HEK293 (cell line): ENCODE measurements around the gene AP3S2.

Experiments used
- CTCF ChIA-PET: fragments of 350-600 bp; formaldehyde crosslinking; extraction: SDS; loops from one replicate; lab custom pipeline; 2021; ENCODE audit warnings: antibody characterized with exemption; lab: Yijun Ruan, JAX
- POLR2A ChIA-PET: fragments of 300-600 bp; formaldehyde crosslinking; extraction: SDS; loops from one replicate; lab custom pipeline; 2020; ENCODE audit warnings: antibody characterized with exemption, inconsistent platforms; lab: Yijun Ruan, JAX
- H3K27ac ChIP-seq: fragments of 200-500 bp; sonication (Bioruptor generic); 2 replicates; pipeline ENCODE4 v1.5.1; 2014; ENCODE audit warnings: low read depth, low read length, control low read depth, inconsistent platforms; ENCODE audit errors: extremely low read depth
- H3K36me3 ChIP-seq, 2 experiments: fragments of 200-500 bp in 1 of 2; sonication (Bioruptor generic) in 1 of 2; 1 replicate in 1 of 2; 2 replicates in 1 of 2; pipeline ENCODE4 v1.5.1; 2014 to 2017; ENCODE audit warnings: inconsistent platforms in 2 of 2, low read length in 2 of 2; ENCODE audit not compliant: control insufficient read depth in 2 of 2, insufficient read depth in 1 of 2
- H3K4me1 ChIP-seq: fragments of 200-500 bp; sonication (Bioruptor generic); 2 replicates; pipeline ENCODE4 v1.5.1; 2014; ENCODE audit warnings: mild to moderate bottlenecking, low read length, inconsistent platforms; ENCODE audit not compliant: control insufficient read depth, insufficient read depth
- H3K4me3 ChIP-seq: 2 replicates; pipeline ENCODE4 v1.5.1; 2011; ENCODE audit warnings: low read depth, mild to moderate bottlenecking, control low read depth, low read length, moderate library complexity
- H3K9me3 ChIP-seq: fragments of 200-500 bp; sonication (Bioruptor generic); 2 replicates; pipeline ENCODE4 v1.5.1; 2014; ENCODE audit warnings: low read depth, low read length, inconsistent platforms; ENCODE audit not compliant: control insufficient read depth, insufficient read depth
- BCL11A ChIP-seq: fragments of 450-650 bp; formaldehyde crosslinking; IDR thresholded peaks from 2 replicates; pipeline ENCODE4 v1.5.1; 2016; ENCODE audit warnings: low read depth, missing biosample characterization, missing genetic modification characterization
- GLI2 ChIP-seq: fragments of 450-650 bp; formaldehyde crosslinking; IDR thresholded peaks from 2 replicates; pipeline ENCODE4; 2017; ENCODE audit warnings: missing biosample characterization, missing genetic modification characterization, low read depth, borderline replicate concordance
- GLI4 ChIP-seq: fragments of 450-650 bp; formaldehyde crosslinking; IDR thresholded peaks from 2 replicates; pipeline ENCODE4 v1.5.1; 2016; ENCODE audit warnings: missing biosample characterization, missing genetic modification characterization
- HOXA7 ChIP-seq: sonication (generic); formaldehyde crosslinking; IDR thresholded peaks from 2 replicates; pipeline ENCODE4 v1.8.1; 2022; ENCODE audit warnings: missing genetic modification reagents, borderline replicate concordance
- MZF1 ChIP-seq: fragments of 450-650 bp; formaldehyde crosslinking; IDR thresholded peaks from 2 replicates; pipeline ENCODE4 v1.5.1; 2017; ENCODE audit warnings: missing biosample characterization, missing genetic modification characterization, borderline replicate concordance
- OVOL3 ChIP-seq: fragments of 450-650 bp; formaldehyde crosslinking; IDR thresholded peaks from 2 replicates; pipeline ENCODE4 v1.5.1; 2016; ENCODE audit warnings: missing biosample characterization, missing genetic modification characterization
- SP2 ChIP-seq: fragments of 450-650 bp; formaldehyde crosslinking; IDR thresholded peaks from 2 replicates; pipeline ENCODE4 v1.5.1; 2016; ENCODE audit warnings: missing biosample characterization, missing genetic modification characterization
- ZBTB1 ChIP-seq: fragments of 450-650 bp; formaldehyde crosslinking; IDR thresholded peaks from 2 replicates; pipeline ENCODE4 v1.5.1; 2016; ENCODE audit warnings: missing biosample characterization, missing genetic modification characterization
- ZBTB20 ChIP-seq: fragments of 450-650 bp; formaldehyde crosslinking; IDR thresholded peaks from 2 replicates; pipeline ENCODE4 v1.5.1; 2016; ENCODE audit warnings: missing biosample characterization, missing genetic modification characterization
- ZNF121 ChIP-seq: fragments of 450-650 bp; formaldehyde crosslinking; IDR thresholded peaks from 2 replicates; pipeline ENCODE4 v1.5.1; 2016; ENCODE audit warnings: missing biosample characterization, missing genetic modification characterization
- ZNF292 ChIP-seq: fragments of 450-650 bp; formaldehyde crosslinking; IDR thresholded peaks from 2 replicates; pipeline ENCODE4 v1.5.1; 2016; ENCODE audit warnings: low read depth, missing biosample characterization, missing genetic modification characterization, borderline replicate concordance
- ZNF324 ChIP-seq: fragments of 450-650 bp; formaldehyde crosslinking; IDR thresholded peaks from 2 replicates; pipeline ENCODE4 v1.5.1; 2016; ENCODE audit warnings: missing biosample characterization, missing genetic modification characterization
- ZNF416 ChIP-seq: fragments of 450-650 bp; formaldehyde crosslinking; IDR thresholded peaks from 2 replicates; pipeline ENCODE4 v1.5.1; 2016; ENCODE audit warnings: missing biosample characterization, missing genetic modification characterization
- ZNF626 ChIP-seq: fragments of 450-650 bp; sonication (Bioruptor Pico); formaldehyde crosslinking; IDR thresholded peaks from 2 replicates; pipeline ENCODE4 v1.5.1; 2018; ENCODE audit warnings: missing biosample characterization, missing genetic modification characterization, inconsistent platforms
- ZNF76 ChIP-seq: fragments of 450-650 bp; formaldehyde crosslinking; IDR thresholded peaks from 2 replicates; pipeline ENCODE4; 2016; ENCODE audit warnings: low read depth, missing biosample characterization, missing genetic modification characterization, borderline replicate concordance
- TF ChIP-seq, protein P1 (sequence below): fragments of 450-650 bp; formaldehyde crosslinking; IDR thresholded peaks from 2 replicates; pipeline ENCODE4 v1.5.1; 2016; ENCODE audit warnings: missing biosample characterization, missing genetic modification characterization
- TF ChIP-seq, protein P2 (sequence below): fragments of 450-650 bp; formaldehyde crosslinking; IDR thresholded peaks from 2 replicates; pipeline ENCODE4 v1.5.1; 2016; ENCODE audit warnings: missing biosample characterization, missing genetic modification characterization
- TF ChIP-seq, protein P3 (sequence below): fragments of 450-650 bp; formaldehyde crosslinking; optimal IDR thresholded peaks from 2 replicates; pipeline ENCODE3; 2016; ENCODE audit warnings: missing biosample characterization, mild to moderate bottlenecking, missing genetic modification characterization
- TF ChIP-seq, protein P4 (sequence below): fragments of 450-650 bp; formaldehyde crosslinking; IDR thresholded peaks from 2 replicates; pipeline ENCODE4 v1.5.1; 2016; ENCODE audit warnings: missing biosample characterization, missing genetic modification characterization
- TF ChIP-seq, protein P5 (sequence below): fragments of 450-650 bp; IDR thresholded peaks from 2 replicates; pipeline ENCODE4 v1.5.1; 2018; ENCODE audit warnings: missing biosample characterization, mild to moderate bottlenecking, missing genetic modification characterization
- TF ChIP-seq, protein P6 (sequence below): sonication (generic); formaldehyde crosslinking; IDR thresholded peaks from 2 replicates; pipeline ENCODE4 v1.8.1; 2022; ENCODE audit warnings: mild to moderate bottlenecking, moderate library complexity, missing genetic modification reagents

The AP3S2 gene

DNA sequence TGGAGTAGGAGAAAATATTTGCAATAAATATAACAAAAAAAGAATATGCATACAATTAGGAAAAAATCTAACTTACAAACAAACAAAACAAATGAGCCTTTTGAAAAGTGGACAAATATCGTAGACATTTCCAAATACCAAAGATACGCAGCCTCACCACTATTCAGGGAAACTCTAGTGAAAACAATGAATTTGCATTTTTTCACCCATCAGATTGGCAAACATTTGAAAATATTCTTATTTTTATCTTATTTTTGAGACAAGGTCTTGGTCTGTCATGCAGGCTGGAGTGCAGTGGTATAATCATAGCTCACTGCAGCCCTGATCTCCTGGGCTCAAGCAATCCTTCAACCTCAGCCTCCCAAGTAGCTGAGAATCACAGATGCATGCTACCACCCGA is 15.5 kb downstream of the AP3S2 start:
- Histone ChIP-seq H3K27ac (no peak overlapping the region), H3K4me3 (no peak overlapping the region), H3K4me1 (no peaks in the 10 kb centered on the region), H3K36me3 (peaks cover 63 to 75% of the 10 kb centered on the region in 2 experiments), H3K9me3 (no peaks in the 10 kb centered on the region)
- CTCF ChIA-PET, result interaction anchor here (0.6 to 8.9 kb wide), 5 partner anchors 12 to 404 kb away, joined by 3 to 344 read pairs (median 73); partner anchors contain the start of genes AP3S2 and MESP1
- POLR2A ChIA-PET, result no interaction called here
- TF ChIP-seq, protein P1, sequence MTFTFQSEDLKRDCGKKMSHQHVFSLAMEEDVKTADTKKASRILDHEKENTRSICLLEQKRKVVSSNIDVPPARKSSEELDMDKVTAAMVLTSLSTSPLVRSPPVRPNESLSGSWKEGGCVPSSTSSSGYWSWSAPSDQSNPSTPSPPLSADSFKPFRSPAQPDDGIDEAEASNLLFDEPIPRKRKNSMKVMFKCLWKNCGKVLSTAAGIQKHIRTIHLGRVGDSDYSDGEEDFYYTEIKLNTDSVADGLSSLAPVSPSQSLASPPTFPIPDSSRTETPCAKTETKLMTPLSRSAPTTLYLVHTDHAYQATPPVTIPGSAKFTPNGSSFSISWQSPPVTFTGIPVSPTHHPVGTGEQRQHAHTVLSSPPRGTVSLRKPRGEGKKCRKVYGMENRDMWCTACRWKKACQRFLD (tag by site-specific recombination), result no peak
- TF ChIP-seq ZNF76 (tag by site-specific recombination) (no peak), GLI2 (tag by site-specific recombination) (no peak), ZNF416 (tag by site-specific recombination) (no peak)

DNA sequence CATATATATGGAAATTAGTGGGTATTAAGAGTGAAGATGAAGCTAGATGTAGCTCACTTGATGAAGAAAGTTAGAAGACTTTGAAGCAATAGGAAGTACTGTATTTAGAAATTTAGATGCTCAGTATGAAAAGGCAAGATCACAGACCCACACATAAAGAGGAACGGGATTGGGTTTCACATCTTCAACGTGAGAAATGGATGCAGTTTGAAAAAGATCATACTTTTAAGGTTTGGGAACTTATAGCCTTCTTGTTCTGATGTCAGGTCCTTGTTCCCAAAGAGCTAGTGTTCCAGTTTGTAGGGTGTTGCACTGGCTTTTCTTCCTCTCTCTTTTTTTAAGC is 16.7 kb downstream of the AP3S2 start:
- ChIA-PET POLR2A (interaction anchor here (0.6 kb wide), 1 partner anchor 138 kb away, joined by 3 read pairs; no protein-coding TSS in a partner anchor), CTCF (interaction anchor here (0.6 to 8.9 kb wide), 16 partner anchors 13 to 229 kb away, joined by 3 to 344 read pairs (median 4); partner anchors contain the start of genes AP3S2 and MESP1)
- Histone ChIP-seq H3K27ac (no peak overlapping the region), H3K4me1 (no peaks in the 10 kb centered on the region), H3K4me3 (no peak overlapping the region), H3K9me3 (no peaks in the 10 kb centered on the region), H3K36me3 (peaks cover 62 to 70% of the 10 kb centered on the region in 2 experiments)
- TF ChIP-seq MZF1 (tag by site-specific recombination) (no peak), ZBTB1 (tag by site-specific recombination) (no peak), GLI4 (no peak), SP2 (tag by site-specific recombination) (no peak), ZNF121 (tag by site-specific recombination) (no peak), ZNF626 (no peak), HOXA7 (no peak), OVOL3 (tag by site-specific recombination) (no peak), ZNF324 (tag by site-specific recombination) (no peak), ZBTB20 (tag by site-specific recombination) (no peak), ZNF292 (no peak), BCL11A (no peak)
- TF ChIP-seq, protein P2, sequence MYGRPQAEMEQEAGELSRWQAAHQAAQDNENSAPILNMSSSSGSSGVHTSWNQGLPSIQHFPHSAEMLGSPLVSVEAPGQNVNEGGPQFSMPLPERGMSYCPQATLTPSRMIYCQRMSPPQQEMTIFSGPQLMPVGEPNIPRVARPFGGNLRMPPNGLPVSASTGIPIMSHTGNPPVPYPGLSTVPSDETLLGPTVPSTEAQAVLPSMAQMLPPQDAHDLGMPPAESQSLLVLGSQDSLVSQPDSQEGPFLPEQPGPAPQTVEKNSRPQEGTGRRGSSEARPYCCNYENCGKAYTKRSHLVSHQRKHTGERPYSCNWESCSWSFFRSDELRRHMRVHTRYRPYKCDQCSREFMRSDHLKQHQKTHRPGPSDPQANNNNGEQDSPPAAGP, result no peak
- TF ChIP-seq, protein P3, sequence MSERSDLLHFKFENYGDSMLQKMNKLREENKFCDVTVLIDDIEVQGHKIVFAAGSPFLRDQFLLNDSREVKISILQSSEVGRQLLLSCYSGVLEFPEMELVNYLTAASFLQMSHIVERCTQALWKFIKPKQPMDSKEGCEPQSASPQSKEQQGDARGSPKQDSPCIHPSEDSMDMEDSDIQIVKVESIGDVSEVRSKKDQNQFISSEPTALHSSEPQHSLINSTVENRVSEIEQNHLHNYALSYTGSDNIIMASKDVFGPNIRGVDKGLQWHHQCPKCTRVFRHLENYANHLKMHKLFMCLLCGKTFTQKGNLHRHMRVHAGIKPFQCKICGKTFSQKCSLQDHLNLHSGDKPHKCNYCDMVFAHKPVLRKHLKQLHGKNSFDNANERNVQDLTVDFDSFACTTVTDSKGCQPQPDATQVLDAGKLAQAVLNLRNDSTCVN (tag by site-specific recombination), result no peak
- TF ChIP-seq, protein P4, sequence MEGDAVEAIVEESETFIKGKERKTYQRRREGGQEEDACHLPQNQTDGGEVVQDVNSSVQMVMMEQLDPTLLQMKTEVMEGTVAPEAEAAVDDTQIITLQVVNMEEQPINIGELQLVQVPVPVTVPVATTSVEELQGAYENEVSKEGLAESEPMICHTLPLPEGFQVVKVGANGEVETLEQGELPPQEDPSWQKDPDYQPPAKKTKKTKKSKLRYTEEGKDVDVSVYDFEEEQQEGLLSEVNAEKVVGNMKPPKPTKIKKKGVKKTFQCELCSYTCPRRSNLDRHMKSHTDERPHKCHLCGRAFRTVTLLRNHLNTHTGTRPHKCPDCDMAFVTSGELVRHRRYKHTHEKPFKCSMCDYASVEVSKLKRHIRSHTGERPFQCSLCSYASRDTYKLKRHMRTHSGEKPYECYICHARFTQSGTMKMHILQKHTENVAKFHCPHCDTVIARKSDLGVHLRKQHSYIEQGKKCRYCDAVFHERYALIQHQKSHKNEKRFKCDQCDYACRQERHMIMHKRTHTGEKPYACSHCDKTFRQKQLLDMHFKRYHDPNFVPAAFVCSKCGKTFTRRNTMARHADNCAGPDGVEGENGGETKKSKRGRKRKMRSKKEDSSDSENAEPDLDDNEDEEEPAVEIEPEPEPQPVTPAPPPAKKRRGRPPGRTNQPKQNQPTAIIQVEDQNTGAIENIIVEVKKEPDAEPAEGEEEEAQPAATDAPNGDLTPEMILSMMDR, result no peak
- TF ChIP-seq, protein P5, sequence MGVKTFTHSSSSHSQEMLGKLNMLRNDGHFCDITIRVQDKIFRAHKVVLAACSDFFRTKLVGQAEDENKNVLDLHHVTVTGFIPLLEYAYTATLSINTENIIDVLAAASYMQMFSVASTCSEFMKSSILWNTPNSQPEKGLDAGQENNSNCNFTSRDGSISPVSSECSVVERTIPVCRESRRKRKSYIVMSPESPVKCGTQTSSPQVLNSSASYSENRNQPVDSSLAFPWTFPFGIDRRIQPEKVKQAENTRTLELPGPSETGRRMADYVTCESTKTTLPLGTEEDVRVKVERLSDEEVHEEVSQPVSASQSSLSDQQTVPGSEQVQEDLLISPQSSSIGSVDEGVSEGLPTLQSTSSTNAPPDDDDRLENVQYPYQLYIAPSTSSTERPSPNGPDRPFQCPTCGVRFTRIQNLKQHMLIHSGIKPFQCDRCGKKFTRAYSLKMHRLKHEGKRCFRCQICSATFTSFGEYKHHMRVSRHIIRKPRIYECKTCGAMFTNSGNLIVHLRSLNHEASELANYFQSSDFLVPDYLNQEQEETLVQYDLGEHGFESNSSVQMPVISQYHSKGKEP (tag by site-specific recombination), result no peak
- TF ChIP-seq, protein P6, sequence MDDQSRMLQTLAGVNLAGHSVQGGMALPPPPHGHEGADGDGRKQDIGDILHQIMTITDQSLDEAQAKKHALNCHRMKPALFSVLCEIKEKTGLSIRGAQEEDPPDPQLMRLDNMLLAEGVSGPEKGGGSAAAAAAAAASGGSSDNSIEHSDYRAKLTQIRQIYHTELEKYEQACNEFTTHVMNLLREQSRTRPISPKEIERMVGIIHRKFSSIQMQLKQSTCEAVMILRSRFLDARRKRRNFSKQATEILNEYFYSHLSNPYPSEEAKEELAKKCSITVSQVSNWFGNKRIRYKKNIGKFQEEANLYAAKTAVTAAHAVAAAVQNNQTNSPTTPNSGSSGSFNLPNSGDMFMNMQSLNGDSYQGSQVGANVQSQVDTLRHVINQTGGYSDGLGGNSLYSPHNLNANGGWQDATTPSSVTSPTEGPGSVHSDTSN, result no peak
